GM12878 (cell line): Measurements from ENCODE around the gene MSH3. TPM values are rescaled to one million over a fixed set of nuclear protein-coding genes. Genes with fewer than 3 reads are reported as not detected.

Experiments
- ATAC-seq: fragments of 200-7000 bp; cut with Tn5 transposase; 3 replicates; pipeline ENCODE4 v1.9.1; 2020; ENCODE audit warnings: mild to moderate bottlenecking, moderate library complexity
- BruUV-seq: library from RNA; stranded (reverse); fragments of 400-500 nt; replicated peaks from 2 replicates; lab custom pipeline; 2021; lab: Mats Ljungman, UMichigan
- CTCF ChIA-PET: fragments of 300-600 bp; sonication (Branson Sonifier 250); formaldehyde crosslinking; extraction: SDS; loops from one replicate; lab custom pipeline; 2021; ENCODE audit warnings: inconsistent platforms; lab: Yijun Ruan, JAX
- POLR2A ChIA-PET: fragments of 350-600 bp; formaldehyde crosslinking; extraction: SDS; loops from one replicate; lab custom pipeline; 2021; ENCODE audit warnings: inconsistent platforms; lab: Charles Lee
- RAD21 ChIA-PET: fragments of 300-600 bp; sonication (Branson Sonifier 250); formaldehyde crosslinking; loops from one replicate; lab custom pipeline; 2023; ENCODE audit warnings: antibody characterized with exemption; ENCODE audit not compliant: unreplicated experiment; lab: Charles Lee
- SMC1A ChIA-PET: fragments of 300-600 bp; sonication (Branson Sonifier 250); formaldehyde crosslinking; loops from one replicate; lab custom pipeline; 2023; ENCODE audit not compliant: unreplicated experiment, uncharacterized antibody; lab: Charles Lee
- DNase-seq: peaks from one replicate; pipeline ENCODE4 v3.0.0-alpha.2; 2011; ENCODE audit warnings: low read depth, low spot score
- FAIRE-seq: peaks from 3 replicates; lab custom pipeline; 2011; peaks lifted over from hg19 to GRCh38; lab: Jason Lieb, UNC
- H2AFZ ChIP-seq: 2 replicates; pipeline ENCODE4 v1.6.0; 2011; ENCODE audit warnings: low read depth, low read length, control low read depth; ENCODE audit not compliant: control insufficient read depth
- H3K27ac ChIP-seq: 2 replicates; pipeline ENCODE4 v1.5.1; 2011; ENCODE audit warnings: control low read depth; ENCODE audit not compliant: control insufficient read depth, insufficient read depth
- H3K27me3 ChIP-seq, 2 experiments: replicated peaks in 1 of 2; 2 replicates each; pipeline versions ENCODE4 v1.6.0 to v1.6.1; 2011; ENCODE audit warnings: low read length in 1 of 2; ENCODE audit not compliant: control insufficient read depth in 2 of 2, insufficient read depth in 2 of 2
- H3K36me3 ChIP-seq, 2 experiments: 2 replicates each; pipeline ENCODE4 v1.5.1; 2011; ENCODE audit warnings: low read length in 1 of 2; ENCODE audit not compliant: control insufficient read depth in 2 of 2, insufficient read depth in 2 of 2
- H3K4me1 ChIP-seq: 2 replicates; pipeline ENCODE4 v1.6.1; 2011; ENCODE audit warnings: mild to moderate bottlenecking, low read length, moderate library complexity, mixed read lengths; ENCODE audit not compliant: control insufficient read depth, insufficient read depth
- H3K4me2 ChIP-seq: 2 replicates; pipeline ENCODE4 v1.6.0; 2011; ENCODE audit warnings: control low read depth; ENCODE audit not compliant: control insufficient read depth, insufficient read depth
- H3K4me3 ChIP-seq: fragments of 200-600 bp; sonication (generic); 2 replicates; pipeline ENCODE4 v1.5.1; 2016
- H3K79me2 ChIP-seq: 2 replicates; pipeline ENCODE4 v1.6.0; 2011; ENCODE audit warnings: low read length; ENCODE audit not compliant: control insufficient read depth, insufficient read depth
- H3K9ac ChIP-seq: 2 replicates; pipeline ENCODE4 v1.8.0; 2011; ENCODE audit warnings: low read length, control low read depth, mixed read lengths; ENCODE audit not compliant: control insufficient read depth, insufficient read depth
- H3K9me3 ChIP-seq: replicated peaks from 3 replicates; pipeline ENCODE4 v1.5.1; 2011; ENCODE audit warnings: mild to moderate bottlenecking, low read length; ENCODE audit not compliant: control insufficient read depth, insufficient read depth
- H4K20me1 ChIP-seq: 2 replicates; pipeline ENCODE4 v1.6.0; 2011; ENCODE audit not compliant: control insufficient read depth, insufficient read depth
- CBFB ChIP-seq: IDR thresholded peaks from 2 replicates; pipeline ENCODE4 v1.6.1; 2016; ENCODE audit warnings: antibody characterized with exemption, low read depth
- EP300 ChIP-seq, 2 experiments: fragments of 150-350 bp in 1 of 2; IDR thresholded peaks; 2 replicates each; pipeline ENCODE4 v1.6.1; 2011 to 2012; ENCODE audit warnings: low read depth in 2 of 2, low read length in 2 of 2, borderline replicate concordance in 1 of 2, improper control_type of control experiment in 1 of 2, inconsistent platforms in 1 of 2; ENCODE audit not compliant: control insufficient read depth in 1 of 2
- ESRRA ChIP-seq: IDR thresholded peaks from 2 replicates; pipeline ENCODE4 v1.6.1; 2012; ENCODE audit warnings: mild to moderate bottlenecking, low read length, improper control_type of control experiment
- HDAC2 ChIP-seq: fragments of 200-600 bp; sonication (generic); IDR thresholded peaks from 2 replicates; pipeline ENCODE4 v1.6.1; 2017
- HSF1 ChIP-seq: fragments of 150-350 bp; IDR thresholded peaks from 2 replicates; pipeline ENCODE4 v1.6.1; 2014; ENCODE audit warnings: mild to moderate bottlenecking, low read depth, low read length
- LARP7 ChIP-seq: fragments of 450-650 bp; IDR thresholded peaks from 2 replicates; pipeline ENCODE4 v1.6.1; 2017; ENCODE audit warnings: mild to moderate bottlenecking
- MAX ChIP-seq: IDR thresholded peaks from 2 replicates; pipeline ENCODE4 v1.6.1; 2012; ENCODE audit warnings: low read depth, low read length, improper control_type of control experiment
- MTA3 ChIP-seq: IDR thresholded peaks from 2 replicates; pipeline ENCODE4 v1.6.1; 2012; ENCODE audit warnings: low read length, inconsistent platforms, borderline replicate concordance
- NBN ChIP-seq: fragments of 450-650 bp; IDR thresholded peaks from 2 replicates; pipeline ENCODE4 v1.6.1; 2016
- PBX3 ChIP-seq: IDR thresholded peaks from 2 replicates; pipeline ENCODE4 v1.6.1; 2011; ENCODE audit warnings: mild to moderate bottlenecking, low read depth, low read length, moderate library complexity; ENCODE audit not compliant: insufficient replicate concordance
- POLR2A ChIP-seq: IDR thresholded peaks from 2 replicates; pipeline ENCODE4 v1.6.1; 2011; ENCODE audit warnings: low read depth, mild to moderate bottlenecking, low read length
- RELB ChIP-seq: fragments of 450-650 bp; IDR thresholded peaks from 2 replicates; pipeline ENCODE4 v1.6.1; 2017; ENCODE audit warnings: low read depth, mild to moderate bottlenecking, moderate library complexity
- SKIL ChIP-seq: fragments of 450-650 bp; IDR thresholded peaks from 2 replicates; pipeline ENCODE4 v1.6.1; 2017; ENCODE audit warnings: mild to moderate bottlenecking, low read depth, inconsistent platforms; ENCODE audit not compliant: poor library complexity, severe bottlenecking
- SUPT20H ChIP-seq: IDR thresholded peaks from 2 replicates; pipeline ENCODE4 v1.6.1; 2011; ENCODE audit warnings: low read depth, mild to moderate bottlenecking, low read length, moderate library complexity, borderline replicate concordance; ENCODE audit not compliant: control insufficient read depth
- TCF3 ChIP-seq: IDR thresholded peaks from 2 replicates; pipeline ENCODE4 v1.6.1; 2012; ENCODE audit warnings: low read depth, mild to moderate bottlenecking, low read length, borderline replicate concordance; ENCODE audit not compliant: insufficient read depth
- TCF7 ChIP-seq: IDR thresholded peaks from 2 replicates; pipeline ENCODE4 v1.6.1; 2014; ENCODE audit warnings: antibody characterized with exemption, borderline replicate concordance
- WRNIP1 ChIP-seq: IDR thresholded peaks from 2 replicates; pipeline ENCODE4 v1.6.1; 2011; ENCODE audit warnings: low read depth, low read length, improper control_type of control experiment, borderline replicate concordance
- ZBED1 ChIP-seq: IDR thresholded peaks from 2 replicates; pipeline ENCODE4 v1.6.1; 2016; ENCODE audit warnings: borderline replicate concordance
- ZNF207 ChIP-seq: fragments of 450-650 bp; IDR thresholded peaks from 2 replicates; pipeline ENCODE4 v1.6.1; 2014; ENCODE audit warnings: antibody characterized with exemption, mild to moderate bottlenecking, borderline replicate concordance
- ZZZ3 ChIP-seq: IDR thresholded peaks from 2 replicates; pipeline ENCODE4 v1.6.1; 2011; ENCODE audit warnings: low read depth; ENCODE audit not compliant: control insufficient read depth, insufficient read length
- WGBS: methylation state at CpG from one replicate; pipeline ENCODE4 v1.1.6; 2016; ENCODE audit warnings: low lambda C conversion rate; ENCODE audit not compliant: insufficient replicate concordance, insufficient coverage; ENCODE audit errors: missing lambda C conversion rate; 5-methylcytosine and 5-hydroxymethylcytosine counted together
- in situ Hi-C: fragments of 300-500 bp; cut with MboI; formaldehyde crosslinking; loops from 9 replicates; pipeline ENCODE4 v1.14.3; 2018; ENCODE audit warnings: mixed read lengths
- intact Hi-C: fragments of 100-400 bp; cut with micrococcal nuclease; formaldehyde crosslinking; loops from one replicate; pipeline ENCODE4 v1.14.2; 2022; ENCODE audit not compliant: unreplicated experiment
- polyA plus RNA-seq, 11 experiments: library from polyadenylated mRNA; depleted of rRNA in 4 of 11; unstranded in 6 of 11; stranded (reverse) in 5 of 11; fragments of >200 nt; fragmentation: Nextera tagmentation in 4 of 11; fragmentation: Illumina TruSeq in 1 of 11; extraction: Ambion mirVana in 4 of 11; extraction: Trizol in 1 of 11; gene quantifications; 1 replicate in 1 of 11; 2 replicates in 10 of 11; pipeline versions ENCODE4 v1.2.1 to v1.2.3, GENCODE V29; 2011 to 2016; ENCODE audit warnings: inconsistent platforms in 2 of 11, missing spikeins in 2 of 11, low read depth in 1 of 11
- total RNA-seq, 4 experiments: library from RNA; depleted of rRNA in 3 of 4; stranded (reverse); fragments of >200 nt in 3 of 4; fragmentation: Illumina TruSeq in 1 of 4; extraction: Trizol in 1 of 4; gene quantifications; 2 replicates each; pipeline versions ENCODE4 v1.2.1 to v1.2.3, GENCODE V29; 2013 to 2021

The MSH3 gene
- total and polyA plus RNA-seq, 10 of the 15 experiments (the other 5 are each of a cell fraction or from before 2014, with no cell fraction given): 4.7 to 17.5 (median 12.2) TPM

GRCh38 chr5:80799573-80799972 lies 145.1 kb downstream of the MSH3 start:
- POLR2A ChIA-PET: interaction anchor here (0.6 kb wide), 1 partner anchor 1489 kb away, joined by 3 read pairs; no protein-coding TSS in a partner anchor
- DNase-seq (no peak), FAIRE-seq (no peak), ATAC-seq (no peak)
- in situ Hi-C loops: no loop called here
- RAD21 ChIA-PET: no interaction called here
- CTCF ChIA-PET: no interaction called here
- Histone ChIP-seq H2AFZ (no peak overlapping the region), H3K4me2 (no peak overlapping the region), H3K4me1 (peaks cover 7% of the 10 kb centered on the region), H3K4me3 (no peak overlapping the region), H3K36me3 (peaks cover 0 to 1% of the 10 kb centered on the region in 2 experiments; a peak in 2 of 4 replicates), H3K27me3 (no peaks in the 10 kb centered on the region), H3K9ac (no peak overlapping the region), H3K27ac (no peak overlapping the region), H4K20me1 (no peaks in the 10 kb centered on the region), H3K79me2 (no peaks in the 10 kb centered on the region), H3K9me3 (no peaks in the 10 kb centered on the region)
- 100% methylated on average over 2 of the region's 2 CpGs for WGBS
- TF ChIP-seq HDAC2 (no peak), ZBED1 (no peak), TCF7 (no peak), SKIL (no peak), POLR2A (no peak), RELB (no peak), EP300 (IDR thresholded peaks at IDR 0.05; ENCODE audit: borderline replicate concordance in 1 of 2, control insufficient read depth in 1 of 2, low read depth in 2 of 2, low read length in 2 of 2) (no peak), ESRRA (no peak), TCF3 (no peak), CBFB (no peak), MAX (no peak), PBX3 (no peak), NBN (no peak), HSF1 (no peak), ZNF207 (no peak), MTA3 (no peak), WRNIP1 (no peak), LARP7 (no peak), ZZZ3 (no peak), SUPT20H (no peak)
- SMC1A ChIA-PET: interaction anchor here (1.6 to 1.8 kb wide), 2 partner anchors 8 to 10 kb away, joined by 4 read pairs; no protein-coding TSS in a partner anchor
- no TSS peak for BruUV-seq
- intact Hi-C loops: no loop called here
